H9 (cell line): ENCODE data around the gene TNIP1. TPM values are rescaled to one million over a fixed set of nuclear protein-coding genes. Genes with fewer than 3 reads are reported as not detected.
A peak's percentile ranks its signal among the peaks of the same experiment; 100 is the strongest.

Source experiments
- DNase-seq: peaks from one replicate; pipeline ENCODE4 v3.0.0-alpha.2; 2017
- H2AFZ ChIP-seq: one replicate; pipeline ENCODE4 v1.6.1; 2013; ENCODE audit warnings: mild to moderate bottlenecking, low read length, control low read depth, moderate library complexity
- H2AK5ac ChIP-seq: 2 replicates; pipeline ENCODE4 v1.6.1; 2013; ENCODE audit warnings: low read length, control low read depth, mixed read lengths; ENCODE audit not compliant: insufficient read length
- H2BK120ac ChIP-seq: one replicate; pipeline ENCODE4 v1.6.1; 2013; ENCODE audit warnings: low read depth, mild to moderate bottlenecking, low read length, control low read depth, inconsistent platforms; ENCODE audit not compliant: poor library complexity, severe bottlenecking
- H2BK12ac ChIP-seq: 2 replicates; pipeline ENCODE4 v1.6.1; 2013; ENCODE audit warnings: low read length, control low read depth, mixed read lengths, low read depth; ENCODE audit not compliant: insufficient read length
- H2BK15ac ChIP-seq: 2 replicates; pipeline ENCODE4 v1.6.1; 2013; ENCODE audit warnings: low read depth, low read length, control low read depth
- H2BK20ac ChIP-seq: one replicate; pipeline ENCODE4 v1.6.1; 2013; ENCODE audit warnings: low read depth, mild to moderate bottlenecking, low read length, control low read depth, inconsistent platforms; ENCODE audit not compliant: poor library complexity, severe bottlenecking
- H2BK5ac ChIP-seq: 2 replicates; pipeline ENCODE4 v1.6.1; 2013; ENCODE audit warnings: low read length, control low read depth, mixed read lengths; ENCODE audit not compliant: insufficient read length
- H3K14ac ChIP-seq: 2 replicates; pipeline ENCODE4 v1.6.1; 2013; ENCODE audit warnings: low read length, control low read depth; ENCODE audit not compliant: insufficient read depth
- H3K18ac ChIP-seq: 2 replicates; pipeline ENCODE4 v1.6.1; 2013; ENCODE audit warnings: low read depth, mild to moderate bottlenecking, mixed read lengths, low read length, control low read depth; ENCODE audit not compliant: insufficient read length
- H3K23ac ChIP-seq: 2 replicates; pipeline ENCODE4 v1.6.1; 2013; ENCODE audit warnings: low read length, control low read depth, mixed read lengths, low read depth; ENCODE audit not compliant: insufficient read length
- H3K23me2 ChIP-seq: 2 replicates; pipeline ENCODE4 v1.6.1; 2013; ENCODE audit warnings: low read depth, mild to moderate bottlenecking, mixed read lengths, low read length, control low read depth; ENCODE audit not compliant: insufficient read length, poor library complexity, severe bottlenecking
- H3K27ac ChIP-seq: 2 replicates; pipeline ENCODE4 v1.5.1; 2013; ENCODE audit warnings: low read length, control low read depth, mixed read lengths, low read depth; ENCODE audit not compliant: insufficient read length
- H3K27me3 ChIP-seq: 2 replicates; pipeline ENCODE4 v1.6.1; 2013; ENCODE audit warnings: low read length, control low read depth, inconsistent platforms; ENCODE audit not compliant: insufficient read depth
- H3K4ac ChIP-seq: 2 replicates; pipeline ENCODE4 v1.6.1; 2013; ENCODE audit warnings: low read depth, mild to moderate bottlenecking, control low read depth, inconsistent platforms, low read length, moderate library complexity
- H3K4me1 ChIP-seq: 2 replicates; pipeline ENCODE4 v1.6.1; 2013; ENCODE audit warnings: low read length, control low read depth, inconsistent platforms; ENCODE audit not compliant: insufficient read depth
- H3K4me2 ChIP-seq: 2 replicates; pipeline ENCODE4 v1.6.1; 2013; ENCODE audit warnings: low read length, control low read depth, mixed read lengths; ENCODE audit not compliant: insufficient read length, insufficient read depth
- H3K56ac ChIP-seq: 2 replicates; pipeline ENCODE4 v1.6.1; 2013; ENCODE audit warnings: low read depth, mild to moderate bottlenecking, mixed read lengths, low read length, control low read depth; ENCODE audit not compliant: insufficient read length
- H3K79me1 ChIP-seq: 2 replicates; pipeline ENCODE4 v1.6.1; 2013; ENCODE audit warnings: low read depth, mild to moderate bottlenecking, moderate library complexity, low read length, control low read depth, inconsistent platforms; ENCODE audit not compliant: insufficient read depth, poor library complexity, severe bottlenecking
- H3K79me2 ChIP-seq: 2 replicates; pipeline ENCODE4 v1.6.1; 2013; ENCODE audit warnings: low read length, control low read depth, inconsistent platforms; ENCODE audit not compliant: insufficient read depth
- H3K9ac ChIP-seq: 2 replicates; pipeline ENCODE4 v1.6.1; 2013; ENCODE audit warnings: low read length, control low read depth, mixed read lengths; ENCODE audit not compliant: insufficient read length; ENCODE audit errors: extremely low read depth
- H3K9me3 ChIP-seq: one replicate; pipeline ENCODE4 v1.6.1; 2013; ENCODE audit warnings: low read depth, low read length, inconsistent platforms; ENCODE audit not compliant: control insufficient read depth
- H3T11ph ChIP-seq: one replicate; pipeline ENCODE4 v1.6.1; 2013; ENCODE audit warnings: mild to moderate bottlenecking, low read length, control low read depth, inconsistent platforms
- H4K20me1 ChIP-seq: one replicate; pipeline ENCODE4 v1.6.1; 2013; ENCODE audit not compliant: control insufficient read depth, insufficient read length, insufficient read depth
- H4K5ac ChIP-seq: 2 replicates; pipeline ENCODE4 v1.6.1; 2013; ENCODE audit warnings: low read depth, mild to moderate bottlenecking, mixed read lengths, low read length, control low read depth; ENCODE audit not compliant: insufficient read length
- H4K8ac ChIP-seq: replicated peaks from 2 replicates; pipeline ENCODE4 v1.6.1; 2013; ENCODE audit warnings: low read length, control low read depth, mixed read lengths, low read depth; ENCODE audit not compliant: insufficient read length
- H4K91ac ChIP-seq: 2 replicates; pipeline ENCODE4 v1.6.1; 2013; ENCODE audit warnings: low read depth, mild to moderate bottlenecking, moderate library complexity, mixed read lengths, low read length, control low read depth; ENCODE audit not compliant: insufficient read length
- H3K27ac Mint-ChIP-seq, 3 experiments: 2 replicates in 2 of 3; 3 replicates in 1 of 3; pipeline ENCODE4 v1.8.0; 2020 to 2021; ENCODE audit warnings: mixed read lengths in 3 of 3, mild to moderate bottlenecking in 1 of 3, moderate library complexity in 1 of 3
- H3K27me3 Mint-ChIP-seq: 2 replicates; pipeline ENCODE4 v1.8.0; 2021; ENCODE audit warnings: low read depth, mild to moderate bottlenecking, moderate library complexity, mixed read lengths
- H3K36me3 Mint-ChIP-seq, 3 experiments: 2 replicates in 2 of 3; 3 replicates in 1 of 3; pipeline ENCODE4 v1.8.0; 2020 to 2021; ENCODE audit warnings: low read depth in 3 of 3, mixed read lengths in 3 of 3; ENCODE audit not compliant: insufficient read depth in 1 of 3
- H3K4me1 Mint-ChIP-seq, 2 experiments: 2 replicates each; pipeline ENCODE4 v1.8.0; 2020; ENCODE audit warnings: mixed read lengths in 2 of 2
- H3K4me3 Mint-ChIP-seq, 2 experiments: 2 replicates in 1 of 2; 3 replicates in 1 of 2; pipeline ENCODE4 v1.8.0; 2020 to 2021; ENCODE audit warnings: mild to moderate bottlenecking in 2 of 2, mixed read lengths in 2 of 2, moderate library complexity in 1 of 2
- H3K9me3 Mint-ChIP-seq, 2 experiments: 2 replicates in 1 of 2; 3 replicates in 1 of 2; pipeline ENCODE4 v1.8.0; 2020; ENCODE audit warnings: mild to moderate bottlenecking in 2 of 2, mixed read lengths in 2 of 2, moderate library complexity in 1 of 2
- WGBS: extraction: QIAGEN DNeasy Blood & Tissue Kit; methylation state at CpG from one replicate; pipeline ENCODE4 v1.1.7; 2013; ENCODE audit warnings: missing lambda C conversion rate, low lambda C conversion rate, mixed read lengths; ENCODE audit not compliant: insufficient read length; ENCODE audit errors: extremely low coverage; 5-methylcytosine and 5-hydroxymethylcytosine counted together
- total RNA-seq: library from RNA; stranded (reverse); gene quantifications from 2 replicates; pipeline ENCODE4 v1.2.1, GENCODE V29; 2021
- TF ChIP-seq, protein P1 (sequence below): fragments of 200-600 bp; sonication (generic); conservative IDR thresholded peaks from 3 replicates; pipeline ENCODE4 v1.8.0; 2021; ENCODE audit warnings: antibody characterized with exemption, mild to moderate bottlenecking

TNIP1 gene
- total RNA-seq, 1 experiment from 2014 or later, result 40.8 TPM

GRCh38 chr5:151126199-151126645 is 45.4 kb upstream of the TNIP1 start:
- no peaks in the 10 kb centered on the region for H3K27me3 ChIP-seq
- H3K18ac ChIP-seq, result no peak overlapping the region
- no peaks in the 10 kb centered on the region for H3K9me3 Mint-ChIP-seq
- H3K36me3 Mint-ChIP-seq, result peaks cover 11 to 67% (median 58%) of the 10 kb centered on the region in 3 experiments; a peak in 6 of 7 replicates
- no peak overlapping the region for H2BK15ac ChIP-seq
- no CpG with 5 or more reads among the region's 9 CpGs for WGBS
- H2BK20ac ChIP-seq, result no peak overlapping the region
- no peak overlapping the region for H3K23ac ChIP-seq
- H2AK5ac ChIP-seq, result no peak overlapping the region
- peak; percentile 79 for DNase-seq
- no peak overlapping the region for H3K9ac ChIP-seq
- H3K23me2 ChIP-seq, result no peaks in the 10 kb centered on the region
- H2AFZ ChIP-seq, result no peak overlapping the region
- H4K8ac ChIP-seq, result no peak overlapping the region
- no peak overlapping the region for H3K14ac ChIP-seq
- H3K56ac ChIP-seq, result no peak overlapping the region
- peaks cover 10 to 12% of the 10 kb centered on the region in 2 experiments for H3K4me1 Mint-ChIP-seq
- H2BK5ac ChIP-seq, result no peak overlapping the region
- H3K27me3 Mint-ChIP-seq, result no peaks in the 10 kb centered on the region
- H3T11ph ChIP-seq, result no peak overlapping the region
- TF ChIP-seq, protein P1, sequence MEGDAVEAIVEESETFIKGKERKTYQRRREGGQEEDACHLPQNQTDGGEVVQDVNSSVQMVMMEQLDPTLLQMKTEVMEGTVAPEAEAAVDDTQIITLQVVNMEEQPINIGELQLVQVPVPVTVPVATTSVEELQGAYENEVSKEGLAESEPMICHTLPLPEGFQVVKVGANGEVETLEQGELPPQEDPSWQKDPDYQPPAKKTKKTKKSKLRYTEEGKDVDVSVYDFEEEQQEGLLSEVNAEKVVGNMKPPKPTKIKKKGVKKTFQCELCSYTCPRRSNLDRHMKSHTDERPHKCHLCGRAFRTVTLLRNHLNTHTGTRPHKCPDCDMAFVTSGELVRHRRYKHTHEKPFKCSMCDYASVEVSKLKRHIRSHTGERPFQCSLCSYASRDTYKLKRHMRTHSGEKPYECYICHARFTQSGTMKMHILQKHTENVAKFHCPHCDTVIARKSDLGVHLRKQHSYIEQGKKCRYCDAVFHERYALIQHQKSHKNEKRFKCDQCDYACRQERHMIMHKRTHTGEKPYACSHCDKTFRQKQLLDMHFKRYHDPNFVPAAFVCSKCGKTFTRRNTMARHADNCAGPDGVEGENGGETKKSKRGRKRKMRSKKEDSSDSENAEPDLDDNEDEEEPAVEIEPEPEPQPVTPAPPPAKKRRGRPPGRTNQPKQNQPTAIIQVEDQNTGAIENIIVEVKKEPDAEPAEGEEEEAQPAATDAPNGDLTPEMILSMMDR, result peak; percentile 84
- H2BK12ac ChIP-seq, result no peak overlapping the region
- H3K4ac ChIP-seq, result no peak overlapping the region
- H3K4me2 ChIP-seq, result no peak overlapping the region
- H3K4me1 ChIP-seq, result no peaks in the 10 kb centered on the region; the same call in 1 of the 2 replicates
- H4K20me1 ChIP-seq, result peaks cover 2% of the 10 kb centered on the region
- H4K91ac ChIP-seq, result no peak overlapping the region
- H3K27ac ChIP-seq, result no peak overlapping the region
- no peaks in the 10 kb centered on the region for H3K79me1 ChIP-seq
- H2BK120ac ChIP-seq, result no peak overlapping the region
- peak overlapping the region in 1 of 3 experiments; percentile 65; a peak in 1 of 7 replicates for H3K27ac Mint-ChIP-seq
- H3K9me3 ChIP-seq, result no peaks in the 10 kb centered on the region
- no peak overlapping the region for H3K4me3 Mint-ChIP-seq
- no peak overlapping the region for H4K5ac ChIP-seq
- no peaks in the 10 kb centered on the region for H3K79me2 ChIP-seq
